Activated T-helper 2 cell treated with anti-CD3 and anti-CD28 coated beads, Interferon-gamma antibody, Interleukin-2, Interleukin-4, amounts not matched to agents 10 μg/mL and 5 μg/mL and 100 μg/mL, durations not matched to agents 14 hours and 24 hours and 36 hours (primary cell): Measurements from ENCODE around the gene PEX16. TPM values are rescaled to one million over a fixed set of nuclear protein-coding genes. Genes with fewer than 3 reads are reported as not detected.

Source experiments
- DNase-seq: peaks from one replicate; pipeline ENCODE4 v3.0.0; 2021; ENCODE audit warnings: low spot score
- H3K27ac Mint-ChIP-seq: one replicate; pipeline ENCODE4 v1.8.0; 2021; ENCODE audit warnings: mixed read lengths
- H3K27me3 Mint-ChIP-seq: one replicate; pipeline ENCODE4 v1.8.0; 2021; ENCODE audit warnings: low read depth, mixed read lengths
- H3K36me3 Mint-ChIP-seq: one replicate; pipeline ENCODE4 v1.8.0; 2021; ENCODE audit warnings: low read depth, mixed read lengths
- H3K4me1 Mint-ChIP-seq: one replicate; pipeline ENCODE4 v1.8.0; 2021; ENCODE audit warnings: low read depth, mixed read lengths
- H3K4me3 Mint-ChIP-seq: one replicate; pipeline ENCODE4 v1.8.0; 2021; ENCODE audit warnings: low read depth, mild to moderate bottlenecking, moderate library complexity, mixed read lengths
- H3K9me3 Mint-ChIP-seq: one replicate; pipeline ENCODE4 v1.8.0; 2021; ENCODE audit warnings: mixed read lengths
- intact Hi-C: fragments of 100-400 bp; cut with micrococcal nuclease; formaldehyde crosslinking; loops from one replicate; pipeline ENCODE4 v1.15.1; 2023
- total RNA-seq: library from RNA; stranded (reverse); gene quantifications from 2 replicates; pipeline ENCODE4 v1.2.3, GENCODE V29; 2022

Gene PEX16
- total RNA-seq, 1 donor from 2014 or later = 30.8 TPM

- Mint-ChIP-seq H3K27me3 (peaks cover 8% of the 10 kb centered on the region), H3K36me3 (peaks cover 5% of the 10 kb centered on the region)
- intact Hi-C loops = loop anchor here (1.0 kb wide), 1 partner anchor 33 kb away; no protein-coding TSS in a partner anchor
These were observed 32.3 kb downstream of the PEX16 start, which contains the start of gene MAPK8IP1 for GRCh38 chr11:45885274-45885920. TSS of gene MAPK8IP1 (plus strand) at chr11:45885651. CDS start at chr11:45885821, 170 bp downstream.

GRCh38 chr11:45884596-45885185 is 33.0 kb downstream of the PEX16 start:
- no peak for DNase-seq
- intact Hi-C loops = loop anchor here (1.0 kb wide), 1 partner anchor 34 kb away; no protein-coding TSS in a partner anchor
- Mint-ChIP-seq H3K9me3 (no peaks in the 10 kb centered on the region), H3K27me3 (peaks cover 8% of the 10 kb centered on the region), H3K36me3 (peaks cover 9% of the 10 kb centered on the region), H3K4me1 (peaks cover 3% of the 10 kb centered on the region), H3K4me3 (peak overlapping the region; percentile 51), H3K27ac (no peak overlapping the region)

More at GRCh38 chr11:45885274-45885920, 32.3 kb downstream of the PEX16 start, which contains the start of gene MAPK8IP1:
- H3K4me1 Mint-ChIP-seq = peaks cover 3% of the 10 kb centered on the region
- no peak within 1 kb of the TSS for H3K27ac Mint-ChIP-seq
- no peaks in the 10 kb centered on the region for H3K9me3 Mint-ChIP-seq
- peak; percentile 46 for DNase-seq
- H3K4me3 Mint-ChIP-seq = peak within 1 kb of the TSS; percentile 51

GRCh38 chr11:45881708-45882368 is 35.8 kb downstream of the PEX16 start:
- intact Hi-C loops = no loop called here
- Mint-ChIP-seq H3K4me1 (peaks cover 3% of the 10 kb centered on the region), H3K27me3 (peaks cover 4% of the 10 kb centered on the region), H3K9me3 (no peaks in the 10 kb centered on the region), H3K36me3 (peaks cover 14% of the 10 kb centered on the region), H3K27ac (no peak overlapping the region), H3K4me3 (no peak overlapping the region)
- no peak for DNase-seq

GRCh38 chr11:45880772-45881570 is 36.7 kb downstream of the PEX16 start:
- no peak overlapping the region for H3K27ac Mint-ChIP-seq
- peaks cover 2% of the 10 kb centered on the region for H3K27me3 Mint-ChIP-seq
- intact Hi-C loops = no loop called here
- no peak overlapping the region for H3K4me3 Mint-ChIP-seq
- no peak for DNase-seq
- peaks cover 3% of the 10 kb centered on the region for H3K4me1 Mint-ChIP-seq
- H3K9me3 Mint-ChIP-seq = no peaks in the 10 kb centered on the region
- peaks cover 22% of the 10 kb centered on the region for H3K36me3 Mint-ChIP-seq

GRCh38 chr11:45879803-45880686 is 37.6 kb downstream of the PEX16 start:
- H3K4me3 Mint-ChIP-seq = no peak overlapping the region
- no peaks in the 10 kb centered on the region for H3K9me3 Mint-ChIP-seq
- DNase-seq = no peak
- H3K4me1 Mint-ChIP-seq = peaks cover 3% of the 10 kb centered on the region
- H3K27me3 Mint-ChIP-seq = peaks cover 2% of the 10 kb centered on the region
- intact Hi-C loops = no loop called here
- peaks cover 28% of the 10 kb centered on the region for H3K36me3 Mint-ChIP-seq
- H3K27ac Mint-ChIP-seq = no peak overlapping the region

- Mint-ChIP-seq H3K9me3 (no peaks in the 10 kb centered on the region), H3K27me3 (no peaks in the 10 kb centered on the region), H3K4me3 (no peak overlapping the region), H3K36me3 (peaks cover 38% of the 10 kb centered on the region), H3K4me1 (no peaks in the 10 kb centered on the region), H3K27ac (no peak overlapping the region)
- intact Hi-C loops = no loop called here
- no peak for DNase-seq
These were observed 39.8 kb downstream of the PEX16 start for GRCh38 chr11:45877845-45878244.

- intact Hi-C loops = no loop called here
- DNase-seq = no peak
- no peaks in the 10 kb centered on the region for H3K9me3 Mint-ChIP-seq
- H3K36me3 Mint-ChIP-seq = peaks cover 39% of the 10 kb centered on the region
- H3K27ac Mint-ChIP-seq = no peak overlapping the region
- H3K4me3 Mint-ChIP-seq = no peak overlapping the region
- H3K4me1 Mint-ChIP-seq = no peaks in the 10 kb centered on the region
- no peaks in the 10 kb centered on the region for H3K27me3 Mint-ChIP-seq
These were observed 40.5 kb downstream of the PEX16 start for GRCh38 chr11:45877221-45877620.

GRCh38 chr11:45876401-45876800 is 41.3 kb downstream of the PEX16 start:
- Mint-ChIP-seq H3K9me3 (no peaks in the 10 kb centered on the region), H3K4me3 (no peak overlapping the region), H3K36me3 (peaks cover 41% of the 10 kb centered on the region), H3K4me1 (no peaks in the 10 kb centered on the region), H3K27ac (no peak overlapping the region), H3K27me3 (no peaks in the 10 kb centered on the region)
- DNase-seq = no peak
- intact Hi-C loops = no loop called here

GRCh38 chr11:45872651-45873356 is 44.9 kb downstream of the PEX16 start:
- H3K36me3 Mint-ChIP-seq = peaks cover 55% of the 10 kb centered on the region
- no peaks in the 10 kb centered on the region for H3K9me3 Mint-ChIP-seq
- no peaks in the 10 kb centered on the region for H3K27me3 Mint-ChIP-seq
- intact Hi-C loops = no loop called here
- no peak for DNase-seq
- H3K4me3 Mint-ChIP-seq = no peak overlapping the region
- no peak overlapping the region for H3K27ac Mint-ChIP-seq
- H3K4me1 Mint-ChIP-seq = no peaks in the 10 kb centered on the region

- H3K36me3 Mint-ChIP-seq = peaks cover 50% of the 10 kb centered on the region
- intact Hi-C loops = no loop called here
- no peak overlapping the region for H3K27ac Mint-ChIP-seq
- no peaks in the 10 kb centered on the region for H3K4me1 Mint-ChIP-seq
- H3K4me3 Mint-ChIP-seq = no peak overlapping the region
- no peak for DNase-seq
- no peaks in the 10 kb centered on the region for H3K9me3 Mint-ChIP-seq
- no peaks in the 10 kb centered on the region for H3K27me3 Mint-ChIP-seq
These were observed 46.0 kb downstream of the PEX16 start for GRCh38 chr11:45871638-45872037.

- Mint-ChIP-seq H3K27ac (no peak overlapping the region), H3K27me3 (no peaks in the 10 kb centered on the region), H3K9me3 (no peaks in the 10 kb centered on the region), H3K4me1 (no peaks in the 10 kb centered on the region), H3K36me3 (peaks cover 54% of the 10 kb centered on the region), H3K4me3 (no peak overlapping the region)
- intact Hi-C loops = no loop called here
- DNase-seq = no peak
These were observed 47.0 kb downstream of the PEX16 start for GRCh38 chr11:45870706-45871105.
